HepG2 (cell line): ENCODE results near the gene ZNF71. TPM values are rescaled to one million over a fixed set of nuclear protein-coding genes. Genes with fewer than 3 reads are reported as not detected.

Experiments used
- ELK4 ChIP-seq: sonication (generic); formaldehyde crosslinking; IDR thresholded peaks from 2 replicates; pipeline ENCODE4 v1.9.0; 2021; ENCODE audit warnings: missing genetic modification reagents, borderline replicate concordance
- NAIF1 ChIP-seq: sonication (generic); formaldehyde crosslinking; IDR thresholded peaks from 2 replicates; pipeline ENCODE4 v1.5.0; 2020; ENCODE audit warnings: mild to moderate bottlenecking, missing genetic modification reagents, borderline replicate concordance
- PITX1 ChIP-seq: sonication (generic); formaldehyde crosslinking; IDR thresholded peaks from 2 replicates; pipeline ENCODE4 v1.5.1; 2020; ENCODE audit warnings: mild to moderate bottlenecking, missing genetic modification reagents
- RAD51 ChIP-seq: fragments of 450-650 bp; IDR thresholded peaks from 2 replicates; pipeline ENCODE4 v1.6.1; 2016; ENCODE audit warnings: borderline replicate concordance
- SMAD1 ChIP-seq: sonication (generic); formaldehyde crosslinking; IDR thresholded peaks from 2 replicates; pipeline ENCODE4 v1.4.0; 2020; ENCODE audit warnings: missing genetic modification reagents, low read depth, mild to moderate bottlenecking, borderline replicate concordance
- SP1 ChIP-seq, 2 experiments: fragments of 450-650 bp in 1 of 2; sonication (generic) in 1 of 2; formaldehyde crosslinking in 1 of 2; IDR thresholded peaks; 2 replicates each; pipeline versions ENCODE4 v1.4.0 to v1.6.1; 2016 to 2020; ENCODE audit warnings: missing genetic modification reagents in 1 of 2
- TSC22D2 ChIP-seq: sonication (generic); formaldehyde crosslinking; IDR thresholded peaks from 2 replicates; pipeline ENCODE4 v1.5.1; 2020; ENCODE audit warnings: missing genetic modification reagents, mild to moderate bottlenecking, borderline replicate concordance
- ZFAT ChIP-seq: sonication (generic); formaldehyde crosslinking; conservative IDR thresholded peaks from 2 replicates; pipeline ENCODE4 v1.8.1; 2023; ENCODE audit warnings: missing genetic modification reagents, inconsistent platforms
- ZFP1 ChIP-seq: IDR thresholded peaks from 2 replicates; pipeline ENCODE4 v1.6.1; 2016
- ZNF503 ChIP-seq: sonication (generic); formaldehyde crosslinking; IDR thresholded peaks from 2 replicates; pipeline ENCODE4 v1.4.0; 2020; ENCODE audit warnings: missing genetic modification reagents
- ZNF746 ChIP-seq: sonication (generic); formaldehyde crosslinking; IDR thresholded peaks from 2 replicates; pipeline ENCODE4 v1.8.0; 2022; ENCODE audit warnings: mild to moderate bottlenecking, missing genetic modification reagents
- polyA plus RNA-seq, 8 experiments: library from polyadenylated mRNA; depleted of rRNA in 3 of 8; stranded (reverse) in 7 of 8; unstranded in 1 of 8; fragments of >200 nt; fragmentation: Illumina TruSeq in 4 of 8; extraction: Trizol in 4 of 8; gene quantifications; 2 replicates each; pipeline versions ENCODE4 v1.2.1 to v1.2.3, GENCODE V29; 2011 to 2016; ENCODE audit warnings: low read depth in 4 of 8, missing spikeins in 1 of 8, mixed read lengths in 1 of 8; ENCODE audit not compliant: insufficient read depth in 1 of 8
- total RNA-seq, 5 experiments: library from RNA; depleted of rRNA; stranded (reverse); fragments of >200 nt; fragmentation: Illumina TruSeq; extraction: Trizol; gene quantifications; 2 replicates each; pipeline ENCODE4 v1.2.3, GENCODE V29; 2016; ENCODE audit warnings: low read depth in 1 of 5
- TF ChIP-seq, protein P1 (sequence below): sonication (generic); formaldehyde crosslinking; IDR thresholded peaks from 2 replicates; pipeline ENCODE4 v1.4.0; 2020; ENCODE audit warnings: missing genetic modification reagents
- TF ChIP-seq, protein P2 (sequence below): sonication (generic); formaldehyde crosslinking; IDR thresholded peaks from one replicate; pipeline ENCODE4 v1.5.1; 2020; ENCODE audit warnings: mild to moderate bottlenecking, missing genetic modification reagents; ENCODE audit errors: not compliant biosample characterization
- TF ChIP-seq, protein P3 (sequence below): sonication (generic); formaldehyde crosslinking; IDR thresholded peaks from 2 replicates; pipeline ENCODE4 v1.4.0; 2020; ENCODE audit warnings: mild to moderate bottlenecking, missing genetic modification reagents, borderline replicate concordance

The ZNF71 gene
- total and polyA plus RNA-seq, 2 of the 13 experiments (the other 11 are each of a cell fraction or from before 2014, with no cell fraction given) = 2.2 to 4.4 TPM

- TF ChIP-seq ZNF503 (CRISPR knock-in tag) (peak; percentile 97), RAD51 (no peak), ZFAT (CRISPR knock-in tag) (peak; percentile 97), ZNF746 (peak; percentile 98), ELK4 (CRISPR knock-in tag) (peak; percentile 98; the same call in 1 of the 2 replicates), TSC22D2 (CRISPR knock-in tag) (peak; percentile 100), SMAD1 (CRISPR knock-in tag) (peak; percentile 97; the same call in 1 of the 2 replicates), ZFP1 (CRISPR knock-in tag) (peak; percentile 98), PITX1 (CRISPR knock-in tag) (peak; percentile 98), SP1 (IDR thresholded peaks at IDR 0.05) (no peak), SP1 (CRISPR knock-in tag; IDR thresholded peaks at IDR 0.05) (peak; percentile 83), NAIF1 (CRISPR knock-in tag) (peak; percentile 97)
- TF ChIP-seq, protein P1, sequence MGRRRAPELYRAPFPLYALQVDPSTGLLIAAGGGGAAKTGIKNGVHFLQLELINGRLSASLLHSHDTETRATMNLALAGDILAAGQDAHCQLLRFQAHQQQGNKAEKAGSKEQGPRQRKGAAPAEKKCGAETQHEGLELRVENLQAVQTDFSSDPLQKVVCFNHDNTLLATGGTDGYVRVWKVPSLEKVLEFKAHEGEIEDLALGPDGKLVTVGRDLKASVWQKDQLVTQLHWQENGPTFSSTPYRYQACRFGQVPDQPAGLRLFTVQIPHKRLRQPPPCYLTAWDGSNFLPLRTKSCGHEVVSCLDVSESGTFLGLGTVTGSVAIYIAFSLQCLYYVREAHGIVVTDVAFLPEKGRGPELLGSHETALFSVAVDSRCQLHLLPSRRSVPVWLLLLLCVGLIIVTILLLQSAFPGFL (CRISPR knock-in tag) = peak; percentile 99
- TF ChIP-seq, protein P2, sequence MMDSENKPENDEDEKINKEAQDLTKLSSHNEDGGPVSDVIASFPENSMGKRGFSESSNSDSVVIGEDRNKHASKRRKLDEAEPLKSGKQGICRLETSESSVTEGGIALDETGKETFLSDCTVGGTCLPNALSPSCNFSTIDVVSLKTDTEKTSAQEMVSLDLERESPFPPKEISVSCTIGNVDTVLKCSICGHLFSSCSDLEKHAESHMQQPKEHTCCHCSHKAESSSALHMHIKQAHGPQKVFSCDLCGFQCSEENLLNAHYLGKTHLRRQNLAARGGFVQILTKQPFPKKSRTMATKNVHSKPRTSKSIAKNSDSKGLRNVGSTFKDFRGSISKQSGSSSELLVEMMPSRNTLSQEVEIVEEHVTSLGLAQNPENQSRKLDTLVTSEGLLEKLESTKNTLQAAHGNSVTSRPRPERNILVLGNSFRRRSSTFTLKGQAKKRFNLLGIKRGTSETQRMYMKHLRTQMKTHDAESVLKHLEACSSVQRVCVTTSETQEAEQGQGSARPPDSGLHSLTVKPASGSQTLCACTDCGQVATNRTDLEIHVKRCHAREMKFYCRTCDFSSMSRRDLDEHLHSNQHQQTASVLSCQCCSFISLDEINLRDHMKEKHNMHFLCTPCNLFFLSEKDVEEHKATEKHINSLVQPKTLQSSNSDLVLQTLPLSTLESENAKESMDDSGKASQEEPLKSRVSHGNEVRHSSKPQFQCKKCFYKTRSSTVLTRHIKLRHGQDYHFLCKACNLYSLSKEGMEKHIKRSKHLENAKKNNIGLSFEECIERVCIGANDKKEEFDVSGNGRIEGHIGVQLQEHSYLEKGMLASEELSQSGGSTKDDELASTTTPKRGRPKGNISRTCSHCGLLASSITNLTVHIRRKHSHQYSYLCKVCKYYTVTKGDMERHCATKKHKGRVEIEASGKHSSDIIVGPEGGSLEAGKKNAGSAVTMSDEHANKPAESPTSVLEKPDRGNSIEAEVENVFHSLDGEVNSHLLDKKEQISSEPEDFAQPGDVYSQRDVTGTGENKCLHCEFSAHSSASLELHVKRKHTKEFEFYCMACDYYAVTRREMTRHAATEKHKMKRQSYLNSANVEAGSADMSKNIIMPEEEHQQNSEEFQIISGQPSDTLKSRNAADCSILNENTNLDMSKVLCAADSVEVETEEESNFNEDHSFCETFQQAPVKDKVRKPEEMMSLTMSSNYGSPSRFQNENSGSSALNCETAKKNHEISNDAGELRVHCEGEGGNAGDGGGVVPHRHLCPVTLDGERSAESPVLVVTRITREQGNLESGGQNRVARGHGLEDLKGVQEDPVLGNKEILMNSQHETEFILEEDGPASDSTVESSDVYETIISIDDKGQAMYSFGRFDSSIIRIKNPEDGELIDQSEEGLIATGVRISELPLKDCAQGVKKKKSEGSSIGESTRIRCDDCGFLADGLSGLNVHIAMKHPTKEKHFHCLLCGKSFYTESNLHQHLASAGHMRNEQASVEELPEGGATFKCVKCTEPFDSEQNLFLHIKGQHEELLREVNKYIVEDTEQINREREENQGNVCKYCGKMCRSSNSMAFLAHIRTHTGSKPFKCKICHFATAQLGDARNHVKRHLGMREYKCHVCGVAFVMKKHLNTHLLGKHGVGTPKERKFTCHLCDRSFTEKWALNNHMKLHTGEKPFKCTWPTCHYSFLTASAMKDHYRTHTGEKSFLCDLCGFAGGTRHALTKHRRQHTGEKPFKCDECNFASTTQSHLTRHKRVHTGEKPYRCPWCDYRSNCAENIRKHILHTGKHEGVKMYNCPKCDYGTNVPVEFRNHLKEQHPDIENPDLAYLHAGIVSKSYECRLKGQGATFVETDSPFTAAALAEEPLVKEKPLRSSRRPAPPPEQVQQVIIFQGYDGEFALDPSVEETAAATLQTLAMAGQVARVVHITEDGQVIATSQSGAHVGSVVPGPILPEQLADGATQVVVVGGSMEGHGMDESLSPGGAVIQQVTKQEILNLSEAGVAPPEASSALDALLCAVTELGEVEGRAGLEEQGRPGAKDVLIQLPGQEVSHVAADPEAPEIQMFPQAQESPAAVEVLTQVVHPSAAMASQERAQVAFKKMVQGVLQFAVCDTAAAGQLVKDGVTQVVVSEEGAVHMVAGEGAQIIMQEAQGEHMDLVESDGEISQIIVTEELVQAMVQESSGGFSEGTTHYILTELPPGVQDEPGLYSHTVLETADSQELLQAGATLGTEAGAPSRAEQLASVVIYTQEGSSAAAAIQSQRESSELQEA (CRISPR knock-in tag) = peak; percentile 97
- TF ChIP-seq, protein P3, sequence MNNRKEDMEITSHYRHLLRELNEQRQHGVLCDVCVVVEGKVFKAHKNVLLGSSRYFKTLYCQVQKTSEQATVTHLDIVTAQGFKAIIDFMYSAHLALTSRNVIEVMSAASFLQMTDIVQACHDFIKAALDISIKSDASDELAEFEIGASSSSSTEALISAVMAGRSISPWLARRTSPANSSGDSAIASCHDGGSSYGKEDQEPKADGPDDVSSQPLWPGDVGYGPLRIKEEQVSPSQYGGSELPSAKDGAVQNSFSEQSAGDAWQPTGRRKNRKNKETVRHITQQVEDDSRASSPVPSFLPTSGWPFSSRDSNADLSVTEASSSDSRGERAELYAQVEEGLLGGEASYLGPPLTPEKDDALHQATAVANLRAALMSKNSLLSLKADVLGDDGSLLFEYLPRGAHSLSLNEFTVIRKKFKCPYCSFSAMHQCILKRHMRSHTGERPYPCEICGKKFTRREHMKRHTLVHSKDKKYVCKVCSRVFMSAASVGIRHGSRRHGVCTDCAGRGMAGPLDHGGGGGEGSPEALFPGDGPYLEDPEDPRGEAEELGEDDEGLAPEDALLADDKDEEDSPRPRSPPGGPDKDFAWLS = no peak
Measured at GRCh38 chr19:56637976-56638555, 43.0 kb downstream of the ZNF71 start (continued).
